HG03108 (cell line): Measurements from ENCODE around the gene SLC8B1.

Experiments used
- ATAC-seq: cut with Tn5 transposase; IDR thresholded peaks from one replicate; pipeline ENCODE4 v1.9.1; 2021; ENCODE audit warnings: moderate library complexity; ENCODE audit not compliant: unreplicated experiment

SLC8B1 gene

GRCh38 chr12:113325916-113326315 lies 9.0 kb downstream of the SLC8B1 start:
- no peak for ATAC-seq

GRCh38 chr12:113322343-113322742 lies 12.6 kb downstream of the SLC8B1 start:
- ATAC-seq = no peak

- ATAC-seq = no peak
Measured at GRCh38 chr12:113320401-113320800, 14.5 kb downstream of the SLC8B1 start.

GRCh38 chr12:113318900-113319628 lies 15.8 kb downstream of the SLC8B1 start:
- no peak for ATAC-seq

GRCh38 chr12:113318046-113318656 lies 16.8 kb downstream of the SLC8B1 start:
- ATAC-seq = no peak

- ATAC-seq = no peak
Measured at GRCh38 chr12:113317122-113317521, 17.8 kb downstream of the SLC8B1 start.

- no peak for ATAC-seq
Measured at GRCh38 chr12:113316155-113316554, 18.8 kb downstream of the SLC8B1 start.

GRCh38 chr12:113315358-113315757 lies 19.6 kb downstream of the SLC8B1 start:
- no peak for ATAC-seq

- ATAC-seq = no peak
Measured at GRCh38 chr12:113314121-113314529, 20.8 kb downstream of the SLC8B1 start.

GRCh38 chr12:113310489-113310888 lies 24.4 kb downstream of the SLC8B1 start:
- ATAC-seq = no peak

- ATAC-seq = no peak
Measured at GRCh38 chr12:113306382-113306781, 28.5 kb downstream of the SLC8B1 start.

GRCh38 chr12:113305281-113305856 lies 29.5 kb downstream of the SLC8B1 start:
- no peak for ATAC-seq

- no peak for ATAC-seq
Measured at GRCh38 chr12:113302886-113303640, 31.8 kb downstream of the SLC8B1 start.

- no peak for ATAC-seq
Measured at GRCh38 chr12:113302466-113302865, 32.4 kb downstream of the SLC8B1 start.

GRCh38 chr12:113301811-113302210 lies 33.1 kb downstream of the SLC8B1 start:
- ATAC-seq = no peak

GRCh38 chr12:113299619-113300237 lies 35.2 kb downstream of the SLC8B1 start:
- ATAC-seq = no peak

- ATAC-seq = no peak
Measured at GRCh38 chr12:113298861-113299545, 35.9 kb downstream of the SLC8B1 start.

- no peak for ATAC-seq
Measured at GRCh38 chr12:113298472-113298817, 36.5 kb downstream of the SLC8B1 start.

- ATAC-seq = no peak
Measured at GRCh38 chr12:113297621-113298471, 37.1 kb downstream of the SLC8B1 start.

- ATAC-seq = no peak
Measured at GRCh38 chr12:113297214-113297587, 37.7 kb downstream of the SLC8B1 start.
